SK-N-SH treated with all-trans-retinoic acid at 6 μM for 48 hours (cell line): ENCODE data around the gene TFIP11.

Experiments
- ATAC-seq: fragments of 200-7000 bp; cut with Tn5 transposase; 3 replicates; pipeline ENCODE4 v1.9.1; 2020; ENCODE audit warnings: mild to moderate bottlenecking, moderate library complexity
- BACH2 ChIP-seq: fragments of 250-450 bp; sonication (Bioruptor Pico); IDR thresholded peaks from 2 replicates; pipeline ENCODE4 v1.9.0; 2021; ENCODE audit warnings: mild to moderate bottlenecking, borderline replicate concordance
- ESRRG ChIP-seq: fragments of 250-450 bp; sonication (Bioruptor Pico); IDR thresholded peaks from 2 replicates; pipeline ENCODE4 v1.6.1; 2021; ENCODE audit warnings: mild to moderate bottlenecking
- ISL1 ChIP-seq: fragments of 250-450 bp; sonication (Bioruptor Pico); IDR thresholded peaks from 2 replicates; pipeline ENCODE4 v2.1.2; 2022; ENCODE audit warnings: mild to moderate bottlenecking, moderate library complexity
- OSR1 ChIP-seq: fragments of 250-450 bp; sonication (Bioruptor Pico); IDR thresholded peaks from 2 replicates; pipeline ENCODE4 v1.8.0; 2022; ENCODE audit warnings: moderate library complexity, mild to moderate bottlenecking, inconsistent platforms
- RARB ChIP-seq: fragments of 250-450 bp; sonication (Bioruptor Pico); IDR thresholded peaks from 2 replicates; pipeline ENCODE4 v1.8.0; 2021; ENCODE audit warnings: mild to moderate bottlenecking, moderate library complexity
- ZC3H10 ChIP-seq: fragments of 250-450 bp; sonication (Bioruptor Pico); IDR thresholded peaks from 2 replicates; pipeline ENCODE4 v1.5.1; 2021; ENCODE audit warnings: mild to moderate bottlenecking, moderate library complexity
- ZFP3 ChIP-seq: fragments of 250-450 bp; sonication (Bioruptor Pico); IDR thresholded peaks from 2 replicates; pipeline ENCODE4 v1.5.0; 2020; ENCODE audit warnings: mild to moderate bottlenecking, moderate library complexity
- ZFP30 ChIP-seq: fragments of 450-650 bp; formaldehyde crosslinking; IDR thresholded peaks from 2 replicates; pipeline ENCODE4 v1.5.0; 2022; ENCODE audit warnings: mild to moderate bottlenecking, moderate library complexity
- ZNF565 ChIP-seq: fragments of 450-650 bp; formaldehyde crosslinking; conservative IDR thresholded peaks from 2 replicates; pipeline ENCODE4 v1.5.0; 2020; ENCODE audit warnings: low read depth, mild to moderate bottlenecking, moderate library complexity
- ZNF70 ChIP-seq: fragments of 450-650 bp; formaldehyde crosslinking; IDR thresholded peaks from 2 replicates; pipeline ENCODE4 v1.5.0; 2020; ENCODE audit warnings: mild to moderate bottlenecking, moderate library complexity
- ZNF8 ChIP-seq: fragments of 450-650 bp; formaldehyde crosslinking; IDR thresholded peaks from 2 replicates; pipeline ENCODE4 v1.5.0; 2020; ENCODE audit warnings: mild to moderate bottlenecking, moderate library complexity
- TF ChIP-seq, protein P1 (sequence below): fragments of 250-450 bp; sonication (Bioruptor Pico); IDR thresholded peaks from 2 replicates; pipeline ENCODE4 v1.5.0; 2020; ENCODE audit warnings: mild to moderate bottlenecking, moderate library complexity
- TF ChIP-seq, protein P2 (sequence below): fragments of 250-450 bp; sonication (Bioruptor Pico); IDR thresholded peaks from 2 replicates; pipeline ENCODE4 v1.8.0; 2021; ENCODE audit warnings: low read depth, mild to moderate bottlenecking, moderate library complexity, borderline replicate concordance
- TF ChIP-seq, protein P3 (sequence below): fragments of 250-450 bp; sonication (Bioruptor Pico); IDR thresholded peaks from 2 replicates; pipeline ENCODE4 v1.5.1; 2021; ENCODE audit warnings: mild to moderate bottlenecking, moderate library complexity
- TF ChIP-seq, protein P4 (sequence below): fragments of 250-450 bp; sonication (Bioruptor Pico); IDR thresholded peaks from 2 replicates; pipeline ENCODE4 v1.5.1; 2020; ENCODE audit warnings: low read depth, mild to moderate bottlenecking, moderate library complexity
- TF ChIP-seq, protein P5 (sequence below): fragments of 250-450 bp; sonication (Bioruptor Pico); IDR thresholded peaks from 2 replicates; pipeline ENCODE4 v1.8.0; 2020; ENCODE audit warnings: mild to moderate bottlenecking, moderate library complexity, borderline replicate concordance

Gene TFIP11

DNA sequence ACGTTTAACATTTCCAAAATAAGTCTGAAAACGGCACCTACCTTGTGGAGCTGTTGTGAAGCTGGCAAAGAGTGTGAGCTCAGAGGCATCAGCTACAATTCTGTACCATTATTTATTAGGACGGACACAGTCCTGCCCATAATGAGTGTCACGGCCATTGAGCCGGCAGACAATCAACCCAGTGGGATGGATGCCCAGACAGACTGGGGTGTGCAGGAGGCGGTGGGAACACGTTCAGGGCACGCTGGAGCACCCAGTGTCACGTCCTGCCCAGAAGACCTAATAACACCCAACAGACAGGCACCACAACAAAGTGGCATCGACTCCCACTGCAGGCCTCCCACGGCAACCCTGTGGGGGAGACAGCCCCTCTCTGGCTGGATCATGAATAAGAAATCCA lies 43.2 kb upstream of the TFIP11 start (continued):
- TF ChIP-seq, protein P1, sequence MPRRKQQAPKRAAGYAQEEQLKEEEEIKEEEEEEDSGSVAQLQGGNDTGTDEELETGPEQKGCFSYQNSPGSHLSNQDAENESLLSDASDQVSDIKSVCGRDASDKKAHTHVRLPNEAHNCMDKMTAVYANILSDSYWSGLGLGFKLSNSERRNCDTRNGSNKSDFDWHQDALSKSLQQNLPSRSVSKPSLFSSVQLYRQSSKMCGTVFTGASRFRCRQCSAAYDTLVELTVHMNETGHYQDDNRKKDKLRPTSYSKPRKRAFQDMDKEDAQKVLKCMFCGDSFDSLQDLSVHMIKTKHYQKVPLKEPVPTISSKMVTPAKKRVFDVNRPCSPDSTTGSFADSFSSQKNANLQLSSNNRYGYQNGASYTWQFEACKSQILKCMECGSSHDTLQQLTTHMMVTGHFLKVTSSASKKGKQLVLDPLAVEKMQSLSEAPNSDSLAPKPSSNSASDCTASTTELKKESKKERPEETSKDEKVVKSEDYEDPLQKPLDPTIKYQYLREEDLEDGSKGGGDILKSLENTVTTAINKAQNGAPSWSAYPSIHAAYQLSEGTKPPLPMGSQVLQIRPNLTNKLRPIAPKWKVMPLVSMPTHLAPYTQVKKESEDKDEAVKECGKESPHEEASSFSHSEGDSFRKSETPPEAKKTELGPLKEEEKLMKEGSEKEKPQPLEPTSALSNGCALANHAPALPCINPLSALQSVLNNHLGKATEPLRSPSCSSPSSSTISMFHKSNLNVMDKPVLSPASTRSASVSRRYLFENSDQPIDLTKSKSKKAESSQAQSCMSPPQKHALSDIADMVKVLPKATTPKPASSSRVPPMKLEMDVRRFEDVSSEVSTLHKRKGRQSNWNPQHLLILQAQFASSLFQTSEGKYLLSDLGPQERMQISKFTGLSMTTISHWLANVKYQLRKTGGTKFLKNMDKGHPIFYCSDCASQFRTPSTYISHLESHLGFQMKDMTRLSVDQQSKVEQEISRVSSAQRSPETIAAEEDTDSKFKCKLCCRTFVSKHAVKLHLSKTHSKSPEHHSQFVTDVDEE: no peak
- TF ChIP-seq, protein P2, sequence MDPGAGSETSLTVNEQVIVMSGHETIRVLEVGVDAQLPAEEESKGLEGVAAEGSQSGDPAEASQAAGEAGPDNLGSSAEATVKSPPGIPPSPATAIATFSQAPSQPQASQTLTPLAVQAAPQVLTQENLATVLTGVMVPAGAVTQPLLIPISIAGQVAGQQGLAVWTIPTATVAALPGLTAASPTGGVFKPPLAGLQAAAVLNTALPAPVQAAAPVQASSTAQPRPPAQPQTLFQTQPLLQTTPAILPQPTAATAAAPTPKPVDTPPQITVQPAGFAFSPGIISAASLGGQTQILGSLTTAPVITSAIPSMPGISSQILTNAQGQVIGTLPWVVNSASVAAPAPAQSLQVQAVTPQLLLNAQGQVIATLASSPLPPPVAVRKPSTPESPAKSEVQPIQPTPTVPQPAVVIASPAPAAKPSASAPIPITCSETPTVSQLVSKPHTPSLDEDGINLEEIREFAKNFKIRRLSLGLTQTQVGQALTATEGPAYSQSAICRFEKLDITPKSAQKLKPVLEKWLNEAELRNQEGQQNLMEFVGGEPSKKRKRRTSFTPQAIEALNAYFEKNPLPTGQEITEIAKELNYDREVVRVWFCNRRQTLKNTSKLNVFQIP: no peak
- TF ChIP-seq ZNF8 (CRISPR knock-in tag) (no peak), BACH2 (CRISPR knock-in tag) (no peak)
- TF ChIP-seq, all 23 proteins: peak for 0

DNA sequence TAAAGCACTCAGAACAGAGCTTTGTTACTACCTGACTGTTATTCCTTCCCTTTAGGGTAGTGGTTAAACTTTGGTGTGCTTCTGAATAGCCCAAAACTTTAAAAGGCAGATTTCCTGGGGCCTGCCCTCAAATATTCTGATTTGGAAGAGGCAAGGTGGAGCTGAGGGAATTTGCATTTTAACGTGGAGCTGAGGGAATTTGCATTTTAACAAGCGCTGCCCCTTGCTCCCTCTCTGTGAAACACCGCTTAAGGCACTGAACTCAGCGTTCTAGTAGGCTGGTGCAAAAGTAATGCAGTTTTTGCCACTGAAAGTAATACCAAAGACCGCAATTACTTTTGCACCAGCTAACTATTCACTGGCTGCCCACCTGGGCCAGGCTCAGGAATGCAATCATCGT lies 42.7 kb upstream of the TFIP11 start:
- TF ChIP-seq RARB (CRISPR knock-in tag) (no peak), BACH2 (CRISPR knock-in tag) (no peak), ISL1 (no peak), ZNF8 (CRISPR knock-in tag) (no peak), ZFP30 (CRISPR knock-in tag) (no peak), ZFP3 (CRISPR knock-in tag) (no peak), ZNF565 (CRISPR knock-in tag) (no peak), ZNF70 (CRISPR knock-in tag) (no peak), OSR1 (CRISPR knock-in tag) (no peak), ESRRG (CRISPR knock-in tag) (no peak)
- TF ChIP-seq, protein P3, sequence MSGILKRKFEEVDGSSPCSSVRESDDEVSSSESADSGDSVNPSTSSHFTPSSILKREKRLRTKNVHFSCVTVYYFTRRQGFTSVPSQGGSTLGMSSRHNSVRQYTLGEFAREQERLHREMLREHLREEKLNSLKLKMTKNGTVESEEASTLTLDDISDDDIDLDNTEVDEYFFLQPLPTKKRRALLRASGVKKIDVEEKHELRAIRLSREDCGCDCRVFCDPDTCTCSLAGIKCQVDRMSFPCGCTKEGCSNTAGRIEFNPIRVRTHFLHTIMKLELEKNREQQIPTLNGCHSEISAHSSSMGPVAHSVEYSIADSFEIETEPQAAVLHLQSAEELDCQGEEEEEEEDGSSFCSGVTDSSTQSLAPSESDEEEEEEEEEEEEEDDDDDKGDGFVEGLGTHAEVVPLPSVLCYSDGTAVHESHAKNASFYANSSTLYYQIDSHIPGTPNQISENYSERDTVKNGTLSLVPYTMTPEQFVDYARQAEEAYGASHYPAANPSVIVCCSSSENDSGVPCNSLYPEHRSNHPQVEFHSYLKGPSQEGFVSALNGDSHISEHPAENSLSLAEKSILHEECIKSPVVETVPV (CRISPR knock-in tag): no peak
- TF ChIP-seq, protein P4, sequence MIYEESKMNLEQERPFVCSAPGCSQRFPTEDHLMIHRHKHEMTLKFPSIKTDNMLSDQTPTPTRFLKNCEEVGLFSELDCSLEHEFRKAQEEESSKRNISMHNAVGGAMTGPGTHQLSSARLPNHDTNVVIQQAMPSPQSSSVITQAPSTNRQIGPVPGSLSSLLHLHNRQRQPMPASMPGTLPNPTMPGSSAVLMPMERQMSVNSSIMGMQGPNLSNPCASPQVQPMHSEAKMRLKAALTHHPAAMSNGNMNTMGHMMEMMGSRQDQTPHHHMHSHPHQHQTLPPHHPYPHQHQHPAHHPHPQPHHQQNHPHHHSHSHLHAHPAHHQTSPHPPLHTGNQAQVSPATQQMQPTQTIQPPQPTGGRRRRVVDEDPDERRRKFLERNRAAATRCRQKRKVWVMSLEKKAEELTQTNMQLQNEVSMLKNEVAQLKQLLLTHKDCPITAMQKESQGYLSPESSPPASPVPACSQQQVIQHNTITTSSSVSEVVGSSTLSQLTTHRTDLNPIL (CRISPR knock-in tag): no peak
- TF ChIP-seq, protein P1: no peak
- TF ChIP-seq, protein P5, sequence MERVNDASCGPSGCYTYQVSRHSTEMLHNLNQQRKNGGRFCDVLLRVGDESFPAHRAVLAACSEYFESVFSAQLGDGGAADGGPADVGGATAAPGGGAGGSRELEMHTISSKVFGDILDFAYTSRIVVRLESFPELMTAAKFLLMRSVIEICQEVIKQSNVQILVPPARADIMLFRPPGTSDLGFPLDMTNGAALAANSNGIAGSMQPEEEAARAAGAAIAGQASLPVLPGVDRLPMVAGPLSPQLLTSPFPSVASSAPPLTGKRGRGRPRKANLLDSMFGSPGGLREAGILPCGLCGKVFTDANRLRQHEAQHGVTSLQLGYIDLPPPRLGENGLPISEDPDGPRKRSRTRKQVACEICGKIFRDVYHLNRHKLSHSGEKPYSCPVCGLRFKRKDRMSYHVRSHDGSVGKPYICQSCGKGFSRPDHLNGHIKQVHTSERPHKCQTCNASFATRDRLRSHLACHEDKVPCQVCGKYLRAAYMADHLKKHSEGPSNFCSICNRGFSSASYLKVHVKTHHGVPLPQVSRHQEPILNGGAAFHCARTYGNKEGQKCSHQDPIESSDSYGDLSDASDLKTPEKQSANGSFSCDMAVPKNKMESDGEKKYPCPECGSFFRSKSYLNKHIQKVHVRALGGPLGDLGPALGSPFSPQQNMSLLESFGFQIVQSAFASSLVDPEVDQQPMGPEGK (CRISPR knock-in tag): no peak
- ATAC-seq: no peak

DNA sequence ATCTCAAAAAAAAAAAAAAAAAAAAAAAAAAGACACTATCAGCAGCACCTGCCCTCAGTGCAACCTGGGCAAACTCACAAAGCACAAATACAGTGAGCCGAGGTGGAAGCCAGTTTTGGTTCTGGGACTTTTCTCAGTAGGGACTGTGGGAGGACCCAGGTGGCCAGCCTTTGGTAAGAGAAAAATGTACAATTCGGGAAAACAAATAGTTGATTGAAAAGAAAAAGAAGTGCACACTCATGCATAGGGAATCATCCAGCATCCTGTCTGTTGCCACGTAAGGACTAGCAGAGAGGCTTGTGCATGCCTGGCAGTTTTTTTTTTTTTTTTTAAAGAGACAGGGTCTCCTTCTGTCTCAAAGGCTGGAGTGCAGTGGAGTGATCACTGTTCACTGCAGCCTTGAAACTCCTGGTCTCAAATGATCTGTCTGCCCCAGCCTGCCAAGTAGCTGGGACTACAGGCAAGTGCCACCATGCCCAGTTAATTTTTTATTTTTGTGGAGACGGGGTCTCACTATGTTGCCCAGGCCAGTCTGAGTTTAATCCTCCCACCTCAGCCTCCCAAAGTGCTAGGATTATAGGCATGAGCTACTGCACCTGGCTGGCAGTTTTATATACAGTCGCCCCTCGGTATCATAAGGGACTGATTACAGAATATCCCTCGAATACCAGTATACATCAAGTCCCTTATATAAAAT lies 40.9 kb upstream of the TFIP11 start:
- no peak for TF ChIP-seq ZC3H10 (CRISPR knock-in tag)
- ATAC-seq: peak; percentile 89
